Stimulated activated naive B cell treated with anti-CD40 and anti-IgM and Interleukin-4, amounts not matched to agents 10 μg/mL and 1 μg/mL and 100 μg/mL, for 72 hours (primary cell): ENCODE data around the gene DNAH10.
A peak's percentile ranks its signal among the peaks of the same experiment; 100 is the strongest.

Experiments
- ATAC-seq, 2 donors: fragments of 150-1000 bp; cut with Tn5 transposase; replicated peaks; 2 replicates each; pipeline ENCODE4 v1.10.0; 2021; ENCODE audit warnings: moderate library complexity in 1 of 2
- DNase-seq: peaks from one replicate; pipeline ENCODE4 v3.0.0; 2021
- H3K27ac Mint-ChIP-seq: one replicate; pipeline ENCODE4 v1.8.0; 2022; ENCODE audit warnings: mild to moderate bottlenecking, mixed read lengths
- H3K27me3 Mint-ChIP-seq, 2 donors: one replicate each; pipeline ENCODE4 v1.8.0; 2022; ENCODE audit warnings: mixed read lengths in 2 of 2
- H3K36me3 Mint-ChIP-seq, 2 donors: one replicate each; pipeline ENCODE4 v1.8.0; 2022; ENCODE audit warnings: mixed read lengths in 2 of 2, mild to moderate bottlenecking in 1 of 2
- H3K4me1 Mint-ChIP-seq, 2 donors: one replicate each; pipeline ENCODE4 v1.8.0; 2022; ENCODE audit warnings: mixed read lengths in 2 of 2, mild to moderate bottlenecking in 1 of 2
- H3K4me3 Mint-ChIP-seq, 2 donors: one replicate each; pipeline ENCODE4 v1.8.0; 2022; ENCODE audit warnings: mild to moderate bottlenecking in 2 of 2, mixed read lengths in 2 of 2, moderate library complexity in 1 of 2
- H3K9me3 Mint-ChIP-seq, 2 donors: one replicate each; pipeline ENCODE4 v1.8.0; 2022; ENCODE audit warnings: mixed read lengths in 2 of 2, mild to moderate bottlenecking in 1 of 2

Gene DNAH10

DNA sequence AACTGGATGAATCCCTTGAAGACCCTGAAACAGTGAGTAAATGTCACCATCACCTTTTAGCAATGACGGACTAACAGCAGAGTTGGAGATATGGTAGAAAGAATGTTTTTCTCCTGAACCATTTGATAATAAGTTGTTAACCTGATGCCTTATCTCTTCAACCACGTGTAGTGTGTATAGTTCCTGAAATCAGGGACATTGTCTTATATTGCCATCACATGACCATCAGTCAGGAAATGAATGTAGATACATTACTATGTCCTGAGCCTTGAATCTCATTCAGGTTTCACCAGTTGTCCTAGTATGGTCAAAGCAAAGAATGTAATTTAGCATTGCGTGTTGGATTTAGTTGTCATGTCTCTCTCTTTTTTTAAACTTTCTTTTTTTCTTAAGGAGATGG is 34.2 kb upstream of the DNAH10 start:
- peaks cover 13 to 20% of the 10 kb centered on the region in 2 donors for H3K4me1 Mint-ChIP-seq
- no peaks in the 10 kb centered on the region for H3K9me3 Mint-ChIP-seq
- no peak overlapping the region for H3K4me3 Mint-ChIP-seq
- H3K27me3 Mint-ChIP-seq, result no peaks in the 10 kb centered on the region
- no peak for DNase-seq
- ATAC-seq, result no peak
- H3K27ac Mint-ChIP-seq, result peak overlapping the region; percentile 65
- peaks cover 50 to 70% of the 10 kb centered on the region in 2 donors for H3K36me3 Mint-ChIP-seq

DNA sequence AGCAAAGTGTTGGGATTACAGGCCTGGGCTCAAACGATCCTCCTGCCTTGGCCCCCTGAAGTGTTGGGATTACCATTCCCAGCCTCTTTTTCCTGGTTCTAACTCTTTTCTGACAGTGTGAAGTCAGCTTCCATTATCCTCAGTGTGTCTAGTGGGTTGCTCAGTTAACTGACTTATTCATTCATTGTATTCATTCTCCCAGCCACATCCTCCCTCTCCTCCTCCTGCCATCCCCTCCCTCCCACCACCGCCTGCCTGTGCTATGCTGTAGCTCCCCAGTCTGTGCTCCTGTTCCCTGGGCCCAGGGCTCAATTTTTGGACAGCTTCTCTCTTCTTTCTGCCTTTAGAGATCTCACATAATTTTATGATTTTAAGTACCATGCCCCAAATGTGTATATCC is 30.5 kb upstream of the DNAH10 start:
- no peak overlapping the region for H3K27ac Mint-ChIP-seq
- no peak overlapping the region for H3K4me3 Mint-ChIP-seq
- H3K9me3 Mint-ChIP-seq, result no peaks in the 10 kb centered on the region
- ATAC-seq (no peak), DNase-seq (no peak)
- H3K36me3 Mint-ChIP-seq, result peaks cover 67 to 79% of the 10 kb centered on the region in 2 donors
- peaks cover 18 to 20% of the 10 kb centered on the region in 2 donors for H3K4me1 Mint-ChIP-seq
- H3K27me3 Mint-ChIP-seq, result no peaks in the 10 kb centered on the region

DNA sequence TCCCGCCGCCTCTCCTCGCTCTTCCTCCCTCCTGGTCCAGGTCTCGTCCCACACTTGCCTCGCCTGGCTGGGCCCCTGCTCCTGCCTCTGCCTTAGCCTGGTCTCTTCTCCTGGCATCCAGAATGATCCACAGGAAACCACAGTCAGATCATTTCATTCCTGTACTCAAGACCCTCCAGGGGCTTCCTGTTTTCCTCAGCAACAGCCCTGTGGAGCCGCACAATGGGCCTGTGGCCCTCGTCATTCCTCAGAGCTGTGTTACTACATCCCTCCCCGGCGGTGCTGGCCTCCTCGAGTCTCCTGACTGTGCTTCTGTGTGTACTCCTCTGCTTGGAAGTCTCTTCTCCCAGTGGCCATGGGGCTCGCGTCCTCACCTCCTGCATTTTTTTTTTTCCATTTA is 29.9 kb upstream of the DNAH10 start:
- no peaks in the 10 kb centered on the region for H3K9me3 Mint-ChIP-seq
- no peak for DNase-seq
- no peak for ATAC-seq
- peak overlapping the region; percentile 28 for H3K27ac Mint-ChIP-seq
- no peak overlapping the region for H3K4me3 Mint-ChIP-seq
- H3K4me1 Mint-ChIP-seq, result peaks cover 23 to 27% of the 10 kb centered on the region in 2 donors
- no peaks in the 10 kb centered on the region for H3K27me3 Mint-ChIP-seq
- H3K36me3 Mint-ChIP-seq, result peaks cover 66 to 84% of the 10 kb centered on the region in 2 donors

DNA sequence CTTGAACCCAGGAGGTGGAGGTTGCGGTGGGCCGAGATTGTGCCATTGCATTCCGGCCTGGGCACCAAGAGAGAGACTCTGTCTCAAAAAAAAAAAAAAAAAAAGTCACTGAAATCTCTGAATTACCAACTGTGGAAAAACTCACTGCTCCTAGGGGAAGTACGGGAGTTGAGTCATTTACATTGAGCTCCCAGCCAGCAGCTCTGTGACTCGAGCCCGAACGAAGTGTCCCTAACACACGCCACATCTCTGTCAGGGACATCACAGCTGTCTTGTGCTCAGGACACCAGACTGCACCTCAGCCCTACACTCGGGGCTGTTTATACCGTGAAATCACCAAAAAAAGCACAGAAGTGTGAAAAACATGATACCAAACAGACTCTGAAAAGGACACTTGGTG is 28.9 kb upstream of the DNAH10 start:
- no peak for ATAC-seq
- H3K27ac Mint-ChIP-seq, result no peak overlapping the region
- H3K36me3 Mint-ChIP-seq, result peaks cover 65 to 83% of the 10 kb centered on the region in 2 donors

DNA sequence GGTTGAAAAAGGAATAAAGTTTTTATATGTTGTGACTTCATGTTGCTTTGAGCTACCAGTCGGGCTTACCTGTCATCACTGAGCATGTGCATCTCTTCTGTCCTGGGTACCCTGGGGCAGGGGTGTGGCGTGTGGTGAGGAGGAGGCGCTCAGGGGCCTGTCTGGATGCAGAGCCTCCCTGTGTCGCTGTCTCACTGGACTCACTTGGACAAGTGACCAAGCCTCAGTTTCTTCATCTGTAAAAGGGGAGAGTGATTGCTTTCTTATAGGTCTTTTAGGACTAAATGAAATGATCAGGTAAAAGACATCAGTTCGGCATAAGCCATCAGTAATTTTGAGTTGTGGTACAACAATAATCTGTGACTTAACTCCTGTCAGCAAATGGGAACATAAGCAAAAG is 27.8 kb upstream of the DNAH10 start:
- Mint-ChIP-seq H3K4me1 (peaks cover 31 to 36% of the 10 kb centered on the region in 2 donors), H3K27me3 (no peaks in the 10 kb centered on the region), H3K9me3 (no peaks in the 10 kb centered on the region), H3K36me3 (peaks cover 66 to 82% of the 10 kb centered on the region in 2 donors), H3K27ac (no peak overlapping the region), H3K4me3 (no peak overlapping the region)
- DNase-seq, result no peak
- ATAC-seq, result no peak

More for the DNA sequence above, 28.9 kb upstream of the DNAH10 start:
- DNase-seq, result no peak
- peaks cover 29 to 36% of the 10 kb centered on the region in 2 donors for H3K4me1 Mint-ChIP-seq
- no peaks in the 10 kb centered on the region for H3K9me3 Mint-ChIP-seq
- H3K27me3 Mint-ChIP-seq, result no peaks in the 10 kb centered on the region
- no peak overlapping the region for H3K4me3 Mint-ChIP-seq

DNA sequence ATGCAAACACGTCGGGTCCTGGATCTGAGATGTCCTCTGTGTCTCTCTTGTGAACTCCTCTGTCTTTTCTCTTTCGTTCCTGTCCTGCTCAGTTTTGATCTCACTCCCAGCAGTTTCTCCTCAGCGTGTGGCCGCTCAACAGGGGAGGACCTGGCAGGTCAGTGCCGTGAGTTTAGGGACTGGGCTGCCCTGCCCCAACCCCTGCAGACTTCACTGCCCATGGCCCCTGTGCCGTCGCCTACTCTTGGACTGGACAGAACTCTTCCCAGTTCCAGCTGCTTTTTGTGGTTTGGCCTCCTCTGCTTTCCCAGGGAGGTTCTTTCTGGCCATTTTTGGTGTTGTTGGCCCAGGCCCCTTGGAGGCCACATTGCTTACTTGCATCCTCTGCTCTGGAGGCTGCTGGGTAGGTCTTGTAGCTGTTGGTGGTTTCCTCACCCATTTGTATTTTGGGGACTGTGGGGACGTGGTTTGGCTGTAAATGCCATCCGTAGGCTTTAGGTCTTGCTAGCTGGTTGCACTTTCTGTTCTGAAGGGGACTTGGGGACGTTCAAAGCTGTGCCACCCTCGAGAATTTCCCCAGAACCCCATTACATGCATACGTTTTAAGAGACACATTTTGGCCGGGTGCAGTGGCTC is 20.0 kb upstream of the DNAH10 start:
- peak overlapping the region; percentile 92 for H3K27ac Mint-ChIP-seq
- H3K27me3 Mint-ChIP-seq, result no peaks in the 10 kb centered on the region
- H3K4me3 Mint-ChIP-seq, result peak overlapping the region; percentile 64 to 68
- H3K4me1 Mint-ChIP-seq, result peaks cover 30 to 46% of the 10 kb centered on the region in 2 donors
- DNase-seq, result peak; percentile 14
- peaks cover 67 to 84% of the 10 kb centered on the region in 2 donors for H3K36me3 Mint-ChIP-seq
- no peaks in the 10 kb centered on the region for H3K9me3 Mint-ChIP-seq
- peak; percentile 67 to 88 for ATAC-seq

DNA sequence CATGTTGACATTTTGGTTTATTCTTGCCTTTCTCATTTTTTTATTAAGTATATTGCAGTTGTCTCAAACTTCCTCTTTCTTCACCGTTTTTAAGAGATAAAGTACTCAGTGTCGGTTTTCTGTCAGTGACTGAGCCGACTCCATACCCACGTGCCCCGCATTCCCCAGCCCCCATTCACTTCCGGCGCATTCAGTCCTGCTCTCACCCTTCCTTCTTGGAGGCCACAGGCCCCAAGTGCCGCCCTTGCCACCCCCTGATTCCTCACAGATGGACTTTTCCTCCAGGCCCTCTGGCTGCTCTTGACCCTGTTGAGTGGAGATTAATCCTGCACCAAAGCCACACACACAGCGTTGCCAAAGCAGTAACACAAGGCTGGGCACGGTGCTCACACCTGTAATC is 19.1 kb upstream of the DNAH10 start:
- Mint-ChIP-seq H3K27me3 (no peaks in the 10 kb centered on the region), H3K36me3 (peaks cover 69 to 83% of the 10 kb centered on the region in 2 donors)

DNA sequence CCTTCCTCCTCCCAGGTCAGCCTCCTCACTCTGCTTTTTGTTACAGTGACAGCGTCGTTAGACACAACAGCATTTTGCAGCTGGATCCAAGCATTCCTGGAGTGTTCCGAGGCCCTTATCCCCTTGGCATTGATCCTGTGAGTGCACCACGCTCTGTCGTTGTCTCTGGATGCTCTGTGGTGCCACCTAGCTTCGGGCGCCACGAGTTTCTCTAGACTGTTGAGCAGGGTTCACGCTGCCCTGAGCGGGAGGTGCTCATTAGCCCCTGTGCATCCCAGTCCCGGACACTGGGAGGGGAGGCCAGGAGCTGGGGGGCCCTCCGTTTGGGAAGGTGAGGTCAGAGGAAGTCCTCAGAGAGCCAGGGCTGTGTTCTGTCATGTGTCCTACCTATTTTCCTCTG is 17.3 kb upstream of the DNAH10 start:
- H3K36me3 Mint-ChIP-seq, result peaks cover 67 to 82% of the 10 kb centered on the region in 2 donors
- H3K4me3 Mint-ChIP-seq, result no peak overlapping the region
- H3K9me3 Mint-ChIP-seq, result no peaks in the 10 kb centered on the region
- peaks cover 22 to 49% of the 10 kb centered on the region in 2 donors for H3K4me1 Mint-ChIP-seq
- peak overlapping the region; percentile 15 for H3K27ac Mint-ChIP-seq
- no peak for ATAC-seq
- no peaks in the 10 kb centered on the region for H3K27me3 Mint-ChIP-seq
- no peak for DNase-seq

More for the DNA sequence above, 19.1 kb upstream of the DNAH10 start:
- no peak for DNase-seq
- H3K9me3 Mint-ChIP-seq, result no peaks in the 10 kb centered on the region
- peak; percentile 64 to 69 for ATAC-seq
- H3K27ac Mint-ChIP-seq, result peak overlapping the region; percentile 91
- H3K4me3 Mint-ChIP-seq, result peak overlapping the region; percentile 37 to 63
- peaks cover 26 to 42% of the 10 kb centered on the region in 2 donors for H3K4me1 Mint-ChIP-seq

DNA sequence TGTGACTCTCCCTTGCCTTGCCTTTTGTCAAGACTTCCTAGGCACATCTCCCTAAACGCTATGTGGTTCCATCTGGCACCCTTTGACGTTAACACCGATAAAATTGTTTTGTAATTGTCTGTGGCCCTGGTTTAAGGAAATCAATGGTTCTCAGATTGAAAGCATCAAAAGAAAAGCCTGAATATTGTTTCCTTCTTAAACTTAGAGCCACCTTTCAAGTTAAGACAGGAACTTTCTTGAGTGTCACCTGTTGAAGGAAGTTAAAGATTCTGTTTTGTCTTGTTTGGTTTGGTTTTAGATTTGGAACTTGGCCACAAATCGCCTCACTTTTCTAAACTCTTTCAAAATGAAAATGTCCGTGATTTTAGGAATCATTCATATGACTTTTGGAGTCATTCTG is 14.8 kb upstream of the DNAH10 start:
- no peak overlapping the region for H3K4me3 Mint-ChIP-seq
- peaks cover 56 to 72% of the 10 kb centered on the region in 2 donors for H3K36me3 Mint-ChIP-seq

DNA sequence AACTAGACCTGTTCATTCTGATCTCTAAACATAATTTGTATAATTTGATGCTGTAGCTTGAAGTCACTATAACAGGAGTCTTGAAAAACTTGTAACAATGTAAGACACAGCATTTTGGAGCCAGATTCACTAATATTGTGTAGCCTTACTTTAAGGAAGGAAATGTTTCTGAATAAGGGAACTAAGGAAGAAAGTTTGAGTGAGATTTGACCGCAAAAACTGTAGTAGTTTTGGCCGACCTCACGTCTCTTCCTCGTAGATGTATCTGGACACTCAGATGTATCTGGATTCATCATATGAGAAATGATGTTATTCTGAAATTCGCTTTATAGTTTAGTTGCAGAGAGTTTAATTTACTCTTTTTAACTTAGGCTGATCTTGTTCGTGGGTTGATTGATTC is 13.9 kb upstream of the DNAH10 start:
- no peak for DNase-seq
- Mint-ChIP-seq H3K36me3 (peaks cover 54 to 68% of the 10 kb centered on the region in 2 donors), H3K4me3 (no peak overlapping the region), H3K27ac (peak overlapping the region; percentile 31), H3K9me3 (no peaks in the 10 kb centered on the region), H3K4me1 (peaks cover 9 to 33% of the 10 kb centered on the region in 2 donors), H3K27me3 (no peaks in the 10 kb centered on the region)
- no peak for ATAC-seq

More for the DNA sequence above, 14.8 kb upstream of the DNAH10 start:
- Mint-ChIP-seq H3K27me3 (no peaks in the 10 kb centered on the region), H3K27ac (no peak overlapping the region), H3K9me3 (no peaks in the 10 kb centered on the region), H3K4me1 (peaks cover 16 to 42% of the 10 kb centered on the region in 2 donors)
- DNase-seq (no peak), ATAC-seq (no peak)

DNA sequence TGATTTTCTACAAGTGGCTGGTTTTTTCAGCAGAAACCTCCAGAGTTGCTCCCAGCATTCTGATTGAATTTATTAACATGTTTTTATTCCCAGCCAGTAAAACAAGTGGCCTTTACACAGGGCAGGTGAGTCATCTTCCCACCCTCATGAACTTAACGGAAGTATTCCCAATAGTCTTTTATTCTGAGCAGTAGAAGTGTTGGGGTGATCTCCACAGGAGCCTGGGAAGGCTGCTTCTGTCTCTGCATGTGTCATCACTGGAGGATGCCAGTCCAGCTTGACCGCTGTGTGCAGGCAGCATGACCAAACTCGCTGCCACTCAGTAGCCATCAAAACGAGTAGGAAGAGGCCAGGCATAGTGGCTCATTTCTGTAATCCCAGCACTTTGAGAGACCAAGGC is 13.4 kb upstream of the DNAH10 start:
- Mint-ChIP-seq H3K4me3 (no peak overlapping the region), H3K27ac (peak overlapping the region; percentile 31), H3K9me3 (no peaks in the 10 kb centered on the region), H3K27me3 (no peaks in the 10 kb centered on the region), H3K36me3 (peaks cover 54 to 67% of the 10 kb centered on the region in 2 donors), H3K4me1 (peaks cover 10 to 28% of the 10 kb centered on the region in 2 donors)
- ATAC-seq (no peak), DNase-seq (no peak)

DNA sequence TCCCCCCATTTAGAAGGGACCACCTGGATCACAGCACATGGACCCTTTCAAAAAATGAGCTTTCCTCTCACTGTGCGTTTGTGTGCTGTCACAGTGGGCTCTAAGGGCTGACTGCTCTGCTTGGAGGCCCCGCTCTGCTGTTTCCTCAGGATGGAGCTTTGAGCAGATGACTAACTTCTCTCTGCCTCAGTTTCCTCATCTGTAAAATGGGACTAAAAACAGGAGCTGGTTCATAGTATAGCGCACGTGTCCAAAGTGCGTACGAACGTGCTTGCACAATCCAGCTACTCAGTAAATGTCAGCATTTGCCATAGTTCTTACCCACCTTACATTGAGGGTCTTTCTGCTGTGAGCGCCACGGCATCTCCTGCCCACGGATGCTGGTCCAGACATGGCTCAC is 12.7 kb upstream of the DNAH10 start:
- no peaks in the 10 kb centered on the region for H3K9me3 Mint-ChIP-seq
- peaks cover 55 to 66% of the 10 kb centered on the region in 2 donors for H3K36me3 Mint-ChIP-seq
- no peak overlapping the region for H3K27ac Mint-ChIP-seq

DNA sequence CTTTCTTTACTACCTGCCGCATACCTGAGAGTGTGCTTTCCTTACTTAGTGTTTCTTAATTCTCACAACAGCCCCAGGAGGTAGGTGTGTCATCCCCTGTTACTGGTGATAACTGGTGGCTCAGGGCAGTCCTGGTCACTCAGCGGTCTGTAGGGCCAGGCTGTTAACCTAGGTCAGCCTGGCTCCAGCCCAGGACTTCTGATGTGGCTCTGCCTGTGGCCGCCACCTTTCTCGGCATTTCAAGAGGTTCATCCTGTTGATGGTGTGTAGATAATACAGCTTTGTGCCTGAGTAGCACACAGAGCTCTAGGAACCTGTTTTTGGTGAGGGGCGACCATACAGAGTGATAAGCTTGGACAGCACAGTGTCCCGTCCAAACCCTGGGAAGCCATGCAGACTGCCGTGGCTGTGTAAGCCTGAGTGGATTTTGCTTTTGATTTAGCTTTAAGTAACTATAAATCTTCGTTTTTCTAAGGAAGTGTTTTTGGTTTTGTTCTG is 11.9 kb upstream of the DNAH10 start:
- H3K4me1 Mint-ChIP-seq, result peaks cover 6 to 15% of the 10 kb centered on the region in 2 donors
- ATAC-seq (no peak), DNase-seq (no peak)
- H3K36me3 Mint-ChIP-seq, result peaks cover 51 to 64% of the 10 kb centered on the region in 2 donors
- no peaks in the 10 kb centered on the region for H3K27me3 Mint-ChIP-seq
- H3K4me3 Mint-ChIP-seq, result no peak overlapping the region
- H3K9me3 Mint-ChIP-seq, result no peaks in the 10 kb centered on the region
- no peak overlapping the region for H3K27ac Mint-ChIP-seq

More for the DNA sequence above, 12.7 kb upstream of the DNAH10 start:
- peaks cover 6 to 21% of the 10 kb centered on the region in 2 donors for H3K4me1 Mint-ChIP-seq
- H3K4me3 Mint-ChIP-seq, result no peak overlapping the region
- DNase-seq (no peak), ATAC-seq (no peak)
- no peaks in the 10 kb centered on the region for H3K27me3 Mint-ChIP-seq

DNA sequence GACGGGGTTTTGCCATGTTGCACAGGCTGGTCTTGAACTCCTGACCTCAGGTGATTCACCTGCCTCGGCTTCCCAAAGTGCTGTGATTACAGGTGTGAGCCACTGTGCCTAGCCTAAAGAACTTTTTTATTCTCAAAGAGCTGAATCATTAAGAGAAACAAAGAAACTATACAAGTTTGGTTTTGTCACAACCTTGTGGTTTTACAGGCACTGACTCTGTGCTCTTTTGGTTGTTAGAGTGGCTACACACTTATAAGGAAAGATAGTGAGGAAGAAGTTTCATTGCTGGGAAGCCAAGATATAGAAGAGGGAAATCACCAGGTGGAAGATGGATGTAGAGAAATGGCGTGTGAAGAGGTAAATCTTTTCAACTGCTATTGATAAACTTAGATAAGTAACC is 10.1 kb upstream of the DNAH10 start:
- Mint-ChIP-seq H3K27me3 (no peaks in the 10 kb centered on the region), H3K4me3 (no peak overlapping the region), H3K4me1 (peaks cover 4 to 13% of the 10 kb centered on the region in 2 donors), H3K36me3 (peaks cover 41 to 55% of the 10 kb centered on the region in 2 donors), H3K9me3 (no peaks in the 10 kb centered on the region), H3K27ac (no peak overlapping the region)
- ATAC-seq (no peak), DNase-seq (no peak)
